ENCODE results near the gene PTPDC1.

PTPDC1 gene

GRCh38 chr9:94156348-94157049, 72.2 kb downstream of the PTPDC1 start:
- in situ Hi-C loops (cut with HindIII; ENCODE audit: low sequenced_read_pairs) = no loop called here
- TF ChIP-seq CTCF (IDR thresholded peaks at IDR 0.05; ENCODE audit: low read depth, low read length, missing control alignments) = no peak
- DNase-seq (ENCODE audit: low read depth) = no peak
- H3K4me3 ChIP-seq (ENCODE audit: low read depth, low read length) = no peak overlapping the region

GRCh38 chr9:94157050-94157801, 73.0 kb downstream of the PTPDC1 start:
- in situ Hi-C loops (cut with HindIII; ENCODE audit: low sequenced_read_pairs) = no loop called here
- DNase-seq (ENCODE audit: low read depth) = peak; percentile 71

More at GRCh38 chr9:94157050-94157801, 73.0 kb downstream of the PTPDC1 start:
- H3K4me3 ChIP-seq (ENCODE audit: low read depth, low read length) = no peak overlapping the region
- no peak for TF ChIP-seq CTCF (IDR thresholded peaks at IDR 0.05; ENCODE audit: low read depth, low read length, missing control alignments)

Data from astrocyte of the cerebellum (primary cell).